Kidney epithelial cell (primary cell): ENCODE results near the gene PACSIN1. TPM values are rescaled to one million over a fixed set of nuclear protein-coding genes. Genes with fewer than 3 reads are reported as not detected.

ENCODE experiments used
- DNase-seq: peaks from one replicate; pipeline ENCODE4 v3.0.0-alpha.2; 2010; ENCODE audit warnings: low read depth
- H3K27me3 ChIP-seq: 2 replicates; pipeline ENCODE4 v1.6.0; 2011; ENCODE audit warnings: low read length; ENCODE audit not compliant: control insufficient read depth, insufficient read depth
- H3K36me3 ChIP-seq: 2 replicates; pipeline ENCODE4 v1.5.1; 2011; ENCODE audit warnings: low read length; ENCODE audit not compliant: control insufficient read depth, insufficient read depth
- H3K4me3 ChIP-seq: 2 replicates; pipeline ENCODE4 v1.5.1; 2011; ENCODE audit warnings: low read depth, mild to moderate bottlenecking, control low read depth, low read length
- CTCF ChIP-seq: IDR thresholded peaks from 2 replicates; pipeline ENCODE4 v1.5.1; 2011; ENCODE audit warnings: mild to moderate bottlenecking, moderate library complexity, low read length, control low read depth, inconsistent platforms; ENCODE audit not compliant: insufficient read depth, poor library complexity, severe bottlenecking
- total RNA-seq: library from RNA; depleted of rRNA; stranded (reverse); fragments of >200 nt; gene quantifications from 2 replicates; pipeline ENCODE4 v1.2.3, GENCODE V29; 2015

Gene PACSIN1
- total RNA-seq, 1 donor from 2014 or later = 0.04 TPM

GRCh38 chr6:34460796-34461507, 4.9 kb upstream of the PACSIN1 start:
- TF ChIP-seq CTCF = no peak
- H3K27me3 ChIP-seq = peaks cover 15% of the 10 kb centered on the region
- H3K36me3 ChIP-seq = no peaks in the 10 kb centered on the region
- no peak overlapping the region for H3K4me3 ChIP-seq
- DNase-seq = no peak

- Histone ChIP-seq H3K27me3 (peaks cover 22% of the 10 kb centered on the region), H3K36me3 (no peaks in the 10 kb centered on the region), H3K4me3 (no peak overlapping the region)
- DNase-seq = no peak
- TF ChIP-seq CTCF = no peak
These were observed 3.9 kb upstream of the PACSIN1 start for GRCh38 chr6:34462010-34462409.

GRCh38 chr6:34462551-34462971, 3.3 kb upstream of the PACSIN1 start:
- Histone ChIP-seq H3K27me3 (peaks cover 22% of the 10 kb centered on the region), H3K36me3 (no peaks in the 10 kb centered on the region), H3K4me3 (no peak overlapping the region)
- no peak for TF ChIP-seq CTCF
- DNase-seq = no peak

GRCh38 chr6:34463299-34463698, 2.6 kb upstream of the PACSIN1 start:
- Histone ChIP-seq H3K4me3 (no peak overlapping the region), H3K27me3 (peaks cover 20% of the 10 kb centered on the region), H3K36me3 (no peaks in the 10 kb centered on the region)
- TF ChIP-seq CTCF = no peak
- no peak for DNase-seq

- Histone ChIP-seq H3K36me3 (no peaks in the 10 kb centered on the region), H3K4me3 (no peak overlapping the region), H3K27me3 (peaks cover 20% of the 10 kb centered on the region)
- no peak for DNase-seq
- TF ChIP-seq CTCF = no peak
These were observed 2.0 kb upstream of the PACSIN1 start for GRCh38 chr6:34463849-34464248.
